Fibroblast of skin of left quadriceps (primary cell): ENCODE data around the gene CAB39.

Source experiments
- DNase-seq, 2 experiments: peaks; one replicate each; pipeline ENCODE4 v3.0.0-alpha.2; 2013; ENCODE audit warnings: low read depth in 2 of 2

The CAB39 gene

DNA sequence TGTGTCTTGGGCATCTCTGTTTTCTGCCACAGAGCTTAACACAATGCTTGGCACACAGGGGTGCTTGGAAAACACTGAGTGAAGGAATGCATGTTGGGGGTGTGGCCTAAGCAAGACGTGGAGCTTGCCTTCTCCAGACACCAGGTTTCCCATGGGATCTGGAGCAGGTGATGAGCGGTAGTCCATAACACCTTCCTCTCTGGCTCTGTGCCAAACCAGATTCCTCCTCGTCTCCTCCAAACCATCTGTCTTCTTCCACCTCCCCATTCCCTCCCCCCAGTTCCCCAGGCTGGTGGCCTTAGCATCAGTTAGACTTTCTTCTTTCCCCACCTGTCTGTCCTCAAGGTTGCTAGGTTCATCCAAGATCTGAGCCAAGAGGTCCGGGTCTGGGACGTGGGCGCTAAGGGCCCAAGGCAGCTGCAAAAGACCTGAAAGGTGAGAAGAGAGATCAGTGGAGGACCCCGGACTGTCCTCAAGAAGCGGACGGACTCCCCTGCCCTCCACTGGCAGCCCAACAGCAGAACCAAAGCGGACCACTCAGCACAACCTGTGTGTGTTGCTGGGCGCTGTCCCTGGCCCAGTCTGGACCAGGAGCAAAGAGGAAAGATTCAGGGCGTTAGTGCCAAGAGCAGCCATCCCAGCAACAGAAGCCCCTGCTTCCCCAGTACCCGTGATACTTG, 150.9 kb downstream of the CAB39 start:
- DNase-seq = no peak

DNA sequence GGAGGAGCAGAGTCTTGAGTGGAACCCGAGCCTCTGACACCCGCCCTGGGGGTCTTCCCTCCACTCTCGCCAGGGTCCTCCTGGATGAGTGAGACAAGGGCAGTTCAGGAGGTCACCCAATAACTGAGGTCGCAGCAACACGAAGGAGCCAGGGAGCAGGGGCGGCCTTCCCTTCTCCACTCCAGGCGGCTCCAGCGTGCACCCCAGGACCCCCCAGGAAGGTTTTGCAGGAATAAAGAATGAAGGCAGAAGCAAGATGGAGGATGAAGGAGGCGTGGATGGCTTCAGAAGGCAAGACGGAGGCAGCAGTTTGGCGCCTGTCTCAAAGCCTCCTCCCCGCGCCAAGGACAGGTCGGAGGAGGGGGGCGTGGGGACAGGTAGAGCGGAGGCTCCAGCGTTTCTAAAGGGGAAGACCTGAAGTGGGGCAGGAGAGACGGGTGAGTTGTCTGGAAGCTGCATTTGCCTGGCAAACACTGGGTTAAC, 151.5 kb downstream of the CAB39 start:
- no peak for DNase-seq

DNA sequence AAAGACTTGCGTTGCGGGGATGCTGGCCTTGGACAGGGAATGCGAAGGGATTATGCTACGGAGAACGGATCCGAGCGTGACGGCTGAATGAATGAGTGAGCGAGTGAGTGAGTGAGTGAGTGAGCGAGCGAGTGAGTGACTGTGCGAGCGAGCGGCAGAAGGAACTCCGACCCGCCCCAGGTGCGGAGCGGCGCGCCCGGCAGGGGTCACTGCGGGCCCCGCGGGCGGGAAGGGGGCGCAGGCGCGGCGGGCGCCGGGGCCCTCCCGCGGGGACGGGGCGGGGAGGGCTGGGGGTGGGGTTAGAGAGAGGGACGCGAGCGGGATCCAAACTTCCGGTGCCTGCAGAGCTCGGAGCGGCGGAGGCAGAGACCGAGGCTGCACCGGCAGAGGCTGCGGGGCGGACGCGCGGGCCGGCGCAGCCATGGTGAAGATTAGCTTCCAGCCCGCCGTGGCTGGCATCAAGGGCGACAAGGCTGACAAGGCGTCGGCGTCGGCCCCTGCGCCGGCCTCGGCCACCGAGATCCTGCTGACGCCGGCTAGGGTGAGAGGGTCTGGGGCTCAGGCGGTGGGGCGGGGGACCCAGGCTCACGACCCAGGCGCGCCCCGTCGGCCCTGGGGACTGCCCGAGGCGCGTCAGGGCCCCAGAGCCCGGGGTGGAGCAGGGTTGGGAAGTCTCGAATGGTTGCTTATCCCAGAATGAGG, 152.1 kb downstream of the CAB39 start, which contains the start of gene ITM2C:
ITM2C (plus strand) TSS at position 338 of the 702 bp plus-strand sequence; CDS start at position 422, 84 bp downstream.
- DNase-seq = peak; percentile 48 to 49

DNA sequence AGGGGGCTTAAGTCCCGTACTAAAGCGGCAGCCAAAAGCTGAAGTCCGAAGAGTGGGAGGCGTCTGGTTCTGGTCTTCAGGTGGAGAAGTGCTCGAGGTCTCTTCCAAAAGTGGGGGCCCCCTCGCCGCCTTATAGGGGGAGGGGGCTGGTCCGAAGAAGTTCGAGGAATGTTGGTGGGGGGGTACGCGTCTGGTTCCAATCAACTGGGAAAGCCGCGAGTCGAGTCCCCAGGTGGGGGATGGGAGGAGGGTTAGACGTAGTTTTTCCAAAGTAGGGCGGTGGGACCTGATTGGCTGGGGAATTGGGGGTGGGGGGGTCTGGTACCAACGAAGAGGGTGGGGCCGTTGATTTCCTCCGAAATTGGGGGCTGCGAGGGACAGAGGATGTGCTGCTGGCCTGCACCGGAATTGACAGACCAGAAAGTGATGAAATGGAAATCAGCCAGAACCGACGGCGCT, 152.7 kb downstream of the CAB39 start:
- no peak for DNase-seq

DNA sequence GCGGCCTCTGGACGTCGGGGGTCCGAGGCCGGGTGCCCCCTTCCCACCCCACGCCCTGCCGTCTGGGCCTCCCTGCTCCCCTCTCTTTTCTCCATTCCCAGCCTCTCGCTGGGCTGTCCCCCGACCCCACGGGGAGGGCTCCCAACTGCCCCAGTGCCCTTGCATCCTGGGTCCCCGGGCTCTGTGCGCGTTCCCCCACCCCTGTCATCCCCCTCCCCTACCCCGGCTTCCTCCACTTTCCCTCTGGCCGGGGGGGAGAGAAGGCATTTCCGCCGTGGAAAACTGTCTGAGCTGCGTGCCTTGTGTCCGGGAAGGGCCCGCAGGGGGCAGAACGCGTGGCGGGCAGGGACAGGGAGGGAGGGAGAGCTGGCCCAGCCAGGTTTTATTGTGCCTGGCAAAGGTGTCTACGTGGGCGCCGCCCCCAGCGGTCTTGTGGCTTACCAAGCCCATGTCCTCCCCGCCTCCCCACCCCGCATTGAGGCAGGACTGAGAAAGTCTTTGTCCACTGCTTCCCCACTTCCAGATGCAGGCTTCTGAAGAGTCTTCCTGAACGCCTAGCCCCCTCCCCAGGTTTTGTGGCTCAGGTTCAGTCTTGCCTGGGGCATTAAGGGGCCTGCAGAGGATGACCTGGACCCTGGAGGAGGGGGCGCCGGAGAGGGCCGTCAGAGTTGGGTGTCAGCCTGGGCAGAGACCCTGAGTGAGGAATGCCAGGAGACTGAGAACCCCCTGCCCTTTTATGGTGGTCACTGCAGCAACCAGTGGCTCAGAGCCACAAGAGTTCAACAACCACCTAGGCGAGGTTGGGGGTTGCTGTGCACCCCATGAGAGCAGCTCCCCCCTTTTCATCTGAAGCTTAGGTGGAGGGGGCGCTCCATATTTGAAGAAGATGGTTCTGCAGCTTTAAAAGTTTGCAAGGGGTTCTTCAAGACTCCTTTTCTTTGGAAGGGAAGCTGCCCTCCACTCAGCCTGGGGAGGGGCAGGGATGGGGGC, 153.4 kb downstream of the CAB39 start:
- no peak for DNase-seq

DNA sequence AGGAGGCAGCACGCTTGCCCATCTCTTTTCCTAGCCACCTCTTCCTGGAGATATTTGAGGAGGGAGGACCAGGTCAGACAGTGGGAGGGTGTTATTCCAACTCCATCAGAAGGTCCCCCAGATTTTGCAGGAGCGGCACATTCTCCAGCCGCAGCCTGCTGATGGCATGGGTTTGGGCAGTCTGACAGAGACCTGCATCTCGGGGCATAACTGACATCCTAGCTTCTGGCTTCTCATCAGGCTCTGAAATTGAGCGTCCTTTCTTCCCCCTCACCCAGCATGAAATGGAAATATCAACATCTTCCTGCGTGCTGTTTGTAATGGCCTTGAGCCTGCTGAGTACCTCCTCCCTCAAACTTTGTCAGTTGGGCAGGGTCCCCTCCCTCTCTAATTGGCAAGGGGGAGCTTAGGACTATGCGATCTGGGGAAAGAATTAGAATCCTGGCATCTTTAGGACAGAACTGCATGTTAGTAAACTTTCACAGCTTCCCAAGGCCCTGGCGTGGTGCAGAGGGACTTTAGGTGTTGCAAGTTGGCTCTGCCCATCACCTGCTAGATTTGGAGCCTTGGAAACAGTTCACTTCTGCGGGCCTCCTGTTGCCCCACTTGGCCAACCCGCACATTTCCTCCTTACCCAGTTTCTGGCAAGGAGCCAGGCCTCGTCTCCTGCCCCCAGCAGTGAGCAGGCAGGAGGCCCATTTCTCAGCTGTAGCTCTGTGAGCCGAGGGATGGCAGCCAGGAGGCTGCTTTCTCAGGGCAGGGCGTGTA, 154.3 kb downstream of the CAB39 start:
- no peak for DNase-seq

DNA sequence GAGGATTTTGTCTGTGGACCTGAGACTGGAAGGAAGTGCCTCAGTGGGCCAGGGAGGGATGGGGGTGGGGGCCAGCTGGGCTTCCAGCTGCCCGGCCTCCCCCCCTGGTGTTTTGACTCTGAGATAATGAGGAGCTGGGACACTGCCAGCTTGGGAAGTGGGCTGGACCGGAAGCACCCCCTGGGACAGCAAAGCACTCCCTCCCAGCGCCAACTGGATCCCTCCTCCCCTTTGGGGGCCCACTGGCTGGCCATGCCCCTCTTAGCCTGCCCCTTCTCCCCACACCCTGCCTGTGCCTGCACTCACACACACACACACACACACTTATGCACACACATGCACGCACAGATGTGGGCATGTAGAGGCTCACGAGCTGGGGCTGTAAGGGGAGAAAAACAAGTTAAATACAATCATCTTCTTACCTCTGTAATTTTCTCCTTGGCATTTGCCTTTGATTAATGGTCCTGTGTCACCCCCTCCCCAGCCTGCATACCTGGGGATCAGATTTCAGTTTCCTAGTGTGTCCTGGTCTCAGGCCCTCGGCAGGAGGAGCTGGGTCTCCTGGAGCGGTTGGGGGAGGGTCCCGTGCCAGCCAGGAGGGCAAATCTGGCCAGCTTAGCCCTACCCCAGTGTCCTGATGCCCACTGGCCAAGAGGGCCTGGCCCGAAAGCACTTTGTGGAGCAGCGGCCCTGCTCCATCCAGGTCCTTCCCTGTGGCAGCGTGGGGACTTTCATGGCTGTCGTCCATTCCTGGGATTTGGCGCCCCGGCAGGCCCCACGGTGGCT, 155.7 kb downstream of the CAB39 start:
- no peak for DNase-seq

DNA sequence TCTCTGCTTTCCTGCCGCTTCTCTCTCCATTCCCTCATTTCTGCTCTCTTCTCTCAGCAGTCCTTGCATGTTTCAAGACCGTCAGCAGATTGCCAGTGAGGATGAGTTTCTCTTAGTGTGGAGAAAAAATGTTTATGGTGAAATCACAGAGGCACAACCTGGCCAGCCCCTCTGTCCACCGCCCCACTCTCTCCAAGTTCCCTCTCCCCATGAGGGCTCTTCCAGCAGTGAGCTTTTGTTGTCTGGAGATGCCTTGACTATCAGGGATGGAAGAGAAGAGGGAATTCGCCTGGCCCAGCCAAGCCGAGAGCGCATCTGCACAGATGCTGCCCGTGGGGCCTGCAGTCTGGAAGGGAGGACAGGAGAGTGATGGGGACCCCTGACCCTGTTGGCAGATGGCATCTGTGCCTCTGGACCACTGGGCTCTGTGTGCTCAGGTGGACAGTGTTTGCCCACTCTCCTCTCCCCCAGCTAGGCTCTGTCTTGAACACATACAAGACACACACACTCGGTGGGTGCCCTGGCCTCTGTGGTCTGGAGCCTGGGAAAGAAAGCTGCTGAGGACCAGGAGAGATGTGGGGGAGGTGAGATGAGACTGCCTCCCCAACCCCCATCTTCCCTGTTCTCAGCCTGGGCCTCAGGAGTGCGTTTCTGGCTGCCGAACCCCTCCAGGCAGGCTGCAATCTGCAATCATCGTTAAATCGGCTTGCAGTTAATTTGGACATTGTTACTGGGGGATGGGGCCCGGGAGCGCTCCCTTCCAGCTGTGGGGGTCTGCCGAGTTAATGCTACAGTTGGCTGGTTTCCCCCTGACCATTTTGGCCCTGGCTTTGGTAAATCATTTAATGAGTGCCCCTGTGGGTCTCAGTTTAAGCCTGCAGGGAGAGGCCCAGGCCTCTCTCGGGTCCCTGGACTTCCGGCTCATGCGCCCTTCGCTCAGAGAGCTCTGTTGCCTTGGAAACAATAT, 156.6 kb downstream of the CAB39 start:
- no peak for DNase-seq

DNA sequence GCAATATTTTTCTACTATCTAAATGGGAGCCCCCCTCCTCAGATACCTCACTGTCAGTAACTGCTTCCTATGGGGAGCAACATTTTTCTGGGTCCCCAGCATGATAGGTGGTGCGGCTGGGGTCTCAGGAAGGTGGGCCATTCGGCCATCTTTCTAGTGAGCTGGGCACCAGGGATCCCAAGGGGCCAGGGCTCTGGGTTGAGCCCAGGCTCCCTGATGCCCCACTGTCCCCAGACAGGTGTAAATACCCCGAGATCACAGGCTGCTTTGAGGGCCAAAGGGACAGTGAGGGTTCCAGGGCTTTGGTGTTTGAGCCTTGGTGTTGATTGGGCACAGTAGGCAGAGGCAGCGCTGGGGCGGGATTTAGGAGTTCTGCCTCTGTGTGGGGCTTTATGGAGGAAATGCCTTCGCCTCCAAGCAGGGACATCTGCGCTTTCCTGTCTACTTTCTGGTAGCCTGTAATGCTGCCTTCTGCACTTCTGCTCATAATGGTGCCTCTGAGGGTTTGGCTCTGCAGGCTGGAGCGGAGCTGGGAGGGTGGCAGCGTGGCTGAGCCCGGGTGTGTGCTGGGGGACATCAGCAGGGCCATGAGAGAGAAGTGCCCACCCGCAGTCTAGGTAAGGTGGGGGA, 157.4 kb downstream of the CAB39 start:
- no peak for DNase-seq
